A549 (cell line): Measurements from ENCODE around the gene GCAT. TPM values are rescaled to one million over a fixed set of nuclear protein-coding genes. Genes with fewer than 3 reads are reported as not detected.

Source experiments
- ATAC-seq, 2 experiments: fragments of 200-7000 bp in 1 of 2; fragments of >200 bp in 1 of 2; cut with Nextera tagmentation in 1 of 2; cut with Tn5 transposase in 1 of 2; 3 replicates each; pipeline versions ENCODE4 v1.8.0 to v1.9.1; 2018 to 2020; ENCODE audit warnings: mild to moderate bottlenecking in 1 of 2, moderate library complexity in 1 of 2
- CTCF ChIA-PET: fragments of 300-600 bp; sonication (Branson Sonifier 250); formaldehyde crosslinking; extraction: SDS; loops from one replicate; lab custom pipeline; 2021; ENCODE audit warnings: antibody characterized with exemption, inconsistent platforms; lab: Yijun Ruan, JAX
- POLR2A ChIA-PET: fragments of 350-600 bp; formaldehyde crosslinking; extraction: SDS; loops from one replicate; lab custom pipeline; 2021; ENCODE audit warnings: antibody characterized with exemption, inconsistent platforms; lab: Yijun Ruan, JAX
- DNase-seq, 2 experiments: peaks; one replicate each; pipeline versions ENCODE4 v3.0.0 to v3.0.0-alpha.2; 2011 to 2016; ENCODE audit warnings: low read depth in 1 of 2, low spot score in 1 of 2
- FAIRE-seq: peaks from 2 replicates; lab custom pipeline; 2011; peaks lifted over from hg19 to GRCh38; lab: Jason Lieb, UNC
- H3K27ac ChIP-seq, 2 experiments: fragments of >200 bp; sonication (Bioruptor Twin); formaldehyde crosslinking; 3 replicates each; pipeline ENCODE4 v1.5.1; 2016 to 2017
- H3K4me1 ChIP-seq: fragments of >200 bp; sonication (Bioruptor Twin); formaldehyde crosslinking; 3 replicates; pipeline ENCODE4 v1.6.1; 2016
- H3K4me2 ChIP-seq: fragments of >200 bp; sonication (Bioruptor Twin); formaldehyde crosslinking; 3 replicates; pipeline ENCODE4 v1.6.1; 2016
- H3K4me3 ChIP-seq: fragments of >200 bp; sonication (Bioruptor Twin); formaldehyde crosslinking; 3 replicates; pipeline ENCODE4 v1.5.1; 2016
- H3K9me3 ChIP-seq: fragments of >200 bp; sonication (Bioruptor Twin); formaldehyde crosslinking; 3 replicates; pipeline ENCODE4 v1.6.1; 2016
- BHLHE40 ChIP-seq: IDR thresholded peaks from 2 replicates; pipeline ENCODE4 v1.6.1; 2012; ENCODE audit warnings: low read depth, low read length, inconsistent platforms
- CHD2 ChIP-seq: fragments of 150-350 bp; IDR thresholded peaks from 2 replicates; pipeline ENCODE4 v1.6.1; 2014; ENCODE audit warnings: low read length; ENCODE audit not compliant: partially characterized antibody
- EP300 ChIP-seq, 2 experiments: fragments of >200 bp; sonication (Bioruptor Twin); formaldehyde crosslinking; IDR thresholded peaks; 2 replicates in 1 of 2; 3 replicates in 1 of 2; pipeline ENCODE4 v1.6.1; 2016 to 2017
- FOSB ChIP-seq: fragments of 250-450 bp; sonication (Bioruptor Pico); IDR thresholded peaks from 2 replicates; pipeline ENCODE4 v1.5.0; 2020; ENCODE audit warnings: mild to moderate bottlenecking, moderate library complexity
- HDAC2 ChIP-seq: fragments of 200-600 bp; sonication (generic); IDR thresholded peaks from 2 replicates; pipeline ENCODE4 v1.6.1; 2016
- HEYL ChIP-seq: fragments of 250-450 bp; sonication (Bioruptor Pico); IDR thresholded peaks from 2 replicates; pipeline ENCODE4 v1.8.0; 2021; ENCODE audit warnings: mild to moderate bottlenecking, moderate library complexity
- HOXA7 ChIP-seq: fragments of 250-450 bp; sonication (Bioruptor Pico); IDR thresholded peaks from 2 replicates; pipeline ENCODE4 v1.5.0; 2020; ENCODE audit warnings: mild to moderate bottlenecking, moderate library complexity
- JUN ChIP-seq, 2 experiments: fragments of >200 bp; sonication (Bioruptor Twin); formaldehyde crosslinking; IDR thresholded peaks; 2 replicates in 1 of 2; 3 replicates in 1 of 2; pipeline ENCODE4 v1.6.1; 2016 to 2017
- KDM1A ChIP-seq: fragments of 200-600 bp; sonication (generic); IDR thresholded peaks from 2 replicates; pipeline ENCODE4 v1.6.1; 2016; ENCODE audit warnings: low read depth, mild to moderate bottlenecking
- MYC ChIP-seq: IDR thresholded peaks from 2 replicates; pipeline ENCODE4 v1.6.1; 2012; ENCODE audit warnings: mild to moderate bottlenecking, inconsistent platforms, low read length, improper control_type of control experiment, borderline replicate concordance
- PHF8 ChIP-seq: fragments of 200-600 bp; sonication (generic); IDR thresholded peaks from 2 replicates; pipeline ENCODE4 v1.6.1; 2016; ENCODE audit warnings: low read depth, mild to moderate bottlenecking, antibody characterized with exemption, moderate library complexity, borderline replicate concordance
- RAD21 ChIP-seq, 2 experiments: fragments of >200 bp in 1 of 2; sonication (Bioruptor Twin) in 1 of 2; formaldehyde crosslinking in 1 of 2; IDR thresholded peaks in 1 of 2; conservative IDR thresholded peaks in 1 of 2; 2 replicates in 1 of 2; 3 replicates in 1 of 2; pipeline ENCODE4 v1.6.1; 2012 to 2018; ENCODE audit warnings: inconsistent platforms in 1 of 2
- WGBS: methylation state at CpG from one replicate; pipeline ENCODE4 v1.1.6; 2017; ENCODE audit errors: missing lambda C conversion rate; 5-methylcytosine and 5-hydroxymethylcytosine counted together
- polyA plus RNA-seq, 4 experiments: library from polyadenylated mRNA; depleted of rRNA in 3 of 4; stranded (reverse); fragments of >200 nt; fragmentation: RNase III in 1 of 4; extraction: RNeasy Plus Mini Kit Qiagen cat#74134 plus additional on column Dnase treatment in 1 of 4; gene quantifications; 2 replicates in 3 of 4; 3 replicates in 1 of 4; pipeline ENCODE4 v1.2.3, GENCODE V29; 2011 to 2017
- TF ChIP-seq, protein P1 (sequence below): fragments of 200-600 bp; sonication (generic); IDR thresholded peaks from 2 replicates; pipeline ENCODE4 v1.6.1; 2016; ENCODE audit warnings: antibody characterized with exemption, mild to moderate bottlenecking, moderate library complexity

Gene GCAT
- polyA plus RNA-seq, 2 of the 4 experiments (the other 2 are of a cell fraction): 1.2 to 2.1 TPM

DNA sequence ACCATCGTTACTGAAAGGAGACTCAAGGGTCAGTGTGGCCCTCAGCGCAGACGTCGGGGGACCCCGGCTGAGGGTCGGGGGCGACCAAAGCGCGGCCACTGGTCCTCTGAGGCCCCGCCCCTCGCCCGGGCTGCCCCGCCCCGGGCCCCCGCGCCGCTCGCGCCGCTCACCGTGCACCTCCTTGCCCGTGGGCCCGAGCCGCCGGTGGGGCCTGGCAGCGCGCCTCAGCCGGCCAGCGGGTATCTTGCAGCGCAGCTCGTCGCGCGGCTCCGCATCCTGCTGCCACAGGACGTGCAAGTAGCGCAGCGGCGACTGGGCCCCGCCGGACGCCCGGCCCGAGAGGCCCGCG is 36.0 kb downstream of the GCAT start:
- Histone ChIP-seq H3K4me3 (peak overlapping the region; percentile 69), H3K4me1 (peaks cover 10% of the 10 kb centered on the region; the same call in 2 of the 3 replicates), H3K4me2 (peak overlapping the region; percentile 96), H3K9me3 (no peaks in the 10 kb centered on the region), H3K27ac (peak overlapping the region; percentile 80 to 97)
- FAIRE-seq (no peak), ATAC-seq (peak; percentile 56 to 81), DNase-seq (no peak)
- ChIA-PET CTCF (interaction anchor here (0.7 to 2.3 kb wide), 4 partner anchors 8 to 27 kb away, joined by 3 to 7 read pairs (median 4); no protein-coding TSS in a partner anchor), POLR2A (interaction anchor here (0.5 to 0.9 kb wide), 5 partner anchors 8 to 235 kb away, joined by 4 to 7 read pairs (median 5); partner anchors contain the start of genes GCAT and GGA1)
- TF ChIP-seq PHF8 (peak; percentile 49; the same call in 1 of the 2 replicates), HDAC2 (no peak)
- 0% methylated on average over 7 of the region's 46 CpGs for WGBS

DNA sequence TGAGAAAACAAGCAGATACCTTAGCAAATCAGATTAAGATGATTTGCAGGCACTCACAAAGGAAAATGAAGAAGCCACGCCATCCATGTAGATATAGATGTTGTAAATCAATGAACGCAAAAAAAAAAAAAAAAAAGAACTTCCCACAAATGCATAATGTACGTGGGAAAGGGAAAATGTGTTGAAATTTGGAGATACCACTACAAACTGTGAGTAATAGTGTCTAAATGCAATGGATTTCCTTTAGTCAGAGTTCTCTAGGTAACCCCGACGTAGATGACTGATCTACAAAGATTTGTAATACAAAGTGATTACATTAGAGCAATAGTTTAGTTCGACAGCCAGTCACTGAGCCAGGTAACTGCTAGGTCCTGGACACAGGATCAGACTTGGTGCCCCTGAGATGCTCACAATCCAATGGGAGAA is 37.2 kb downstream of the GCAT start:
- 80% methylated on average over 6 of the region's 6 CpGs for WGBS

DNA sequence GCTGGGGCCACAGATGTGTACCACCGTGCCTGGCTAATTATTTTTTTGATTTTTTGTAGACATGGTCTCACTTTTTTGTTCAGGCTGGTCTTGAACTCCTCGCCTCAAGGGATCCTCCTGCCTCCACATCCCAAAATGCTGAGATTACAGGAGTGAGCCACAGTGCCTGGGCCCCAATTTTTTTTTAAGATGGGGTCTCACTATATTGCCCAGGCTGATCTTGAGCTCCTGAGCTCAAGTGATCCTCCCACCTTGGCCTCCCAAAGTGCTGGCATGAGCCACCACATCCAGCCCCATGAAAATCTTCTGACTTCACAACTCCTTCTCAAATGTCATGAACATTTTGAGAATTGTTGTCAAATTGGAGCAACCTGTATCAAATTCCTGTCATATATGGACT is 38.7 kb downstream of the GCAT start:
- ATAC-seq (no peak), FAIRE-seq (no peak), DNase-seq (no peak)
- WGBS: 98% methylated on average over 2 of the region's 2 CpGs
- Histone ChIP-seq H3K4me1 (peaks cover 21% of the 10 kb centered on the region; the same call in 2 of the 3 replicates), H3K9me3 (no peaks in the 10 kb centered on the region), H3K4me3 (no peak overlapping the region), H3K4me2 (no peak overlapping the region), H3K27ac (no peak overlapping the region)
- no peak for TF ChIP-seq HOXA7
- TF ChIP-seq FOSB (CRISPR knock-in tag): no peak
- TF ChIP-seq HEYL (CRISPR knock-in tag): no peak
- CTCF ChIA-PET: interaction anchor here (0.7 to 3.0 kb wide), 5 partner anchors 18 to 885 kb away, joined by 3 to 10 read pairs (median 3); no protein-coding TSS in a partner anchor
- POLR2A ChIA-PET: no interaction called here

More for the DNA sequence above, 37.2 kb downstream of the GCAT start:
- DNase-seq (no peak), ATAC-seq (no peak), FAIRE-seq (no peak)
- POLR2A ChIA-PET: interaction anchor here (0.5 kb wide), 1 partner anchor 61 kb away, joined by 3 read pairs; the partner anchor contains the start of gene MICALL1
- Histone ChIP-seq H3K27ac (peak overlapping the region; percentile 52 to 97; a peak in 5 of 6 replicates), H3K4me2 (peak overlapping the region; percentile 50), H3K9me3 (no peaks in the 10 kb centered on the region), H3K4me1 (peaks cover 10% of the 10 kb centered on the region; the same call in 2 of the 3 replicates), H3K4me3 (peak overlapping the region; percentile 49)
- CTCF ChIA-PET: interaction anchor here (0.6 to 2.3 kb wide), 3 partner anchors 18 to 435 kb away, joined by 4 to 7 read pairs (median 4); no protein-coding TSS in a partner anchor
- TF ChIP-seq KDM1A (0 out of 2 replicates have a peak, but pooled peaks have one; percentile 9), MYC (no peak)

DNA sequence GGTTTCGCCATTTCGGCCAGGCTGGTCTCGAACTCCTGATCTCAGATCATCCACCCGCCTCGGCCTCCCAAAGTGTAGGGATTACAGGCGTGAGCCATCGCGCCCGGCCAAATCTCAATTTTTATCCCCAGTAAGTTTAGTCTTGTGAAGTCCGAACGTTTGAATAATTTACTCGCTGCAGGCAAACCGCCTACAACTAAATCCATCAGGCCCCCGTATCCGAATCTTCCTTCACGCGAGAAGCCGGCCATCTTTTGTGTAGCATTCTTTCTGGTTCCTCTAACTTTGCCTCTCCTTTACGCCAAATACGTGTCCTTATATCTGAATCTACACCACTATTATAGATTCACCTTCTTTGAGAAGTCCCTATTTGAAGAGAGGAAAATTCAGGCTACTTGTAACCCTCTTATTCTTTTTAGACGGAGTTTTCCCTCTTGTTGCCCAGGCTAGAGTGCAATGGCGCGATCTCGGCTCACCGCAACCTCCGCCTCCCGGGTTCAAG is 40.9 kb downstream of the GCAT start:
- WGBS: 35% methylated on average over 27 of the region's 27 CpGs
- H3K9me3 ChIP-seq: no peaks in the 10 kb centered on the region
- ATAC-seq (no peak; a peak in 2 of 6 replicates), FAIRE-seq (no peak), DNase-seq (peak in 1 of 2 experiments; percentile 42)
- peak overlapping the region; percentile 86 for H3K4me3 ChIP-seq
- ChIA-PET POLR2A (no interaction called here), CTCF (interaction anchor here (3.0 kb wide), 1 partner anchor 31 kb away, joined by 10 read pairs; no protein-coding TSS in a partner anchor)
- H3K27ac ChIP-seq: peak overlapping the region; percentile 93 to 94
- no peak for TF ChIP-seq EP300 (IDR thresholded peaks at IDR 0.05)
- TF ChIP-seq CHD2: peak; percentile 72
- TF ChIP-seq JUN (IDR thresholded peaks at IDR 0.05): 0 out of 5 replicates have a peak, but pooled peaks of 1 of the 2 experiments have one; percentile 0
- TF ChIP-seq, protein P1, sequence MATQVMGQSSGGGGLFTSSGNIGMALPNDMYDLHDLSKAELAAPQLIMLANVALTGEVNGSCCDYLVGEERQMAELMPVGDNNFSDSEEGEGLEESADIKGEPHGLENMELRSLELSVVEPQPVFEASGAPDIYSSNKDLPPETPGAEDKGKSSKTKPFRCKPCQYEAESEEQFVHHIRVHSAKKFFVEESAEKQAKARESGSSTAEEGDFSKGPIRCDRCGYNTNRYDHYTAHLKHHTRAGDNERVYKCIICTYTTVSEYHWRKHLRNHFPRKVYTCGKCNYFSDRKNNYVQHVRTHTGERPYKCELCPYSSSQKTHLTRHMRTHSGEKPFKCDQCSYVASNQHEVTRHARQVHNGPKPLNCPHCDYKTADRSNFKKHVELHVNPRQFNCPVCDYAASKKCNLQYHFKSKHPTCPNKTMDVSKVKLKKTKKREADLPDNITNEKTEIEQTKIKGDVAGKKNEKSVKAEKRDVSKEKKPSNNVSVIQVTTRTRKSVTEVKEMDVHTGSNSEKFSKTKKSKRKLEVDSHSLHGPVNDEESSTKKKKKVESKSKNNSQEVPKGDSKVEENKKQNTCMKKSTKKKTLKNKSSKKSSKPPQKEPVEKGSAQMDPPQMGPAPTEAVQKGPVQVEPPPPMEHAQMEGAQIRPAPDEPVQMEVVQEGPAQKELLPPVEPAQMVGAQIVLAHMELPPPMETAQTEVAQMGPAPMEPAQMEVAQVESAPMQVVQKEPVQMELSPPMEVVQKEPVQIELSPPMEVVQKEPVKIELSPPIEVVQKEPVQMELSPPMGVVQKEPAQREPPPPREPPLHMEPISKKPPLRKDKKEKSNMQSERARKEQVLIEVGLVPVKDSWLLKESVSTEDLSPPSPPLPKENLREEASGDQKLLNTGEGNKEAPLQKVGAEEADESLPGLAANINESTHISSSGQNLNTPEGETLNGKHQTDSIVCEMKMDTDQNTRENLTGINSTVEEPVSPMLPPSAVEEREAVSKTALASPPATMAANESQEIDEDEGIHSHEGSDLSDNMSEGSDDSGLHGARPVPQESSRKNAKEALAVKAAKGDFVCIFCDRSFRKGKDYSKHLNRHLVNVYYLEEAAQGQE: peak; percentile 73
- TF ChIP-seq BHLHE40: no peak
- TF ChIP-seq HDAC2: no peak
- no peak for TF ChIP-seq RAD21 (conservative IDR thresholded peaks at IDR 0.05 in 1 of 2, IDR thresholded peaks at IDR 0.05 in 1 of 2)
- peaks cover 11% of the 10 kb centered on the region; the same call in 2 of the 3 replicates for H3K4me1 ChIP-seq
- H3K4me2 ChIP-seq: peak overlapping the region; percentile 59
